B cell (primary cell): Measurements from ENCODE around the gene COL5A3. TPM values are rescaled to one million over a fixed set of nuclear protein-coding genes. Genes with fewer than 3 reads are reported as not detected.
"Not testable (repeated sequence)": the region's sequence is repeated elsewhere in the genome, so short reads cannot be mapped to it uniquely, and the experiment has no call there.

Experiments
- ATAC-seq: fragments of 200-7000 bp; cut with Tn5 transposase; one replicate; pipeline ENCODE4 v1.10.0; 2021; ENCODE audit warnings: low read depth, mild to moderate bottlenecking, moderate number of reproducible peaks, moderate library complexity
- CTCF ChIA-PET: fragments of 350-600 bp; sonication (Branson Sonifier 250); formaldehyde crosslinking; loops from one replicate; lab custom pipeline; 2021; ENCODE audit warnings: antibody characterized with exemption, inconsistent platforms; lab: Charles Lee
- POLR2A ChIA-PET: fragments of 350-600 bp; sonication (Branson Sonifier 250); formaldehyde crosslinking; loops from one replicate; lab custom pipeline; 2021; ENCODE audit warnings: antibody characterized with exemption; lab: Charles Lee
- DNase-seq: peaks from one replicate; pipeline ENCODE4 v3.0.0; 2013
- H2AFZ ChIP-seq: 2 replicates; pipeline ENCODE4 v1.6.1; 2012; ENCODE audit warnings: mild to moderate bottlenecking, low read depth, low read length; ENCODE audit not compliant: insufficient read depth, poor library complexity, severe bottlenecking
- H3K27ac ChIP-seq, 2 donors: 1 replicate in 1 of 2; 2 replicates in 1 of 2; pipeline ENCODE4 v1.5.1; 2012 to 2013; ENCODE audit warnings: low read length in 2 of 2, mild to moderate bottlenecking in 2 of 2, moderate library complexity in 1 of 2
- H3K27me3 ChIP-seq, 4 experiments: fragments of 200-600 bp in 1 of 4; sonication (generic) in 1 of 4; replicated peaks in 1 of 4; 1 replicate in 2 of 4; 2 replicates in 2 of 4; pipeline versions ENCODE4 v1.6.1 to v1.7.0; 2013 to 2016; ENCODE audit warnings: low read length in 3 of 4, mild to moderate bottlenecking in 2 of 4, mixed read lengths in 1 of 4, moderate library complexity in 1 of 4; ENCODE audit not compliant: insufficient read depth in 4 of 4, control insufficient read depth in 3 of 4; ENCODE audit errors: control extremely low read depth in 1 of 4
- H3K36me3 ChIP-seq, 2 experiments: replicated peaks in 1 of 2; 1 replicate in 1 of 2; 2 replicates in 1 of 2; pipeline versions ENCODE4 v1.6.1 to v1.7.1; 2013; ENCODE audit warnings: low read length in 1 of 2; ENCODE audit not compliant: insufficient read depth in 2 of 2, control insufficient read depth in 1 of 2; ENCODE audit errors: control extremely low read depth in 1 of 2, extremely low read depth in 1 of 2
- H3K4me1 ChIP-seq, 2 donors: fragments of 200-600 bp in 1 of 2; sonication (generic) in 1 of 2; 1 replicate in 1 of 2; 2 replicates in 1 of 2; pipeline versions ENCODE4 v1.5.1 to v1.6.1; 2013 to 2017; ENCODE audit warnings: low read length in 2 of 2; ENCODE audit not compliant: control insufficient read depth in 2 of 2, insufficient read depth in 2 of 2
- H3K4me2 ChIP-seq: replicated peaks from 2 replicates; pipeline ENCODE3; 2012; ENCODE audit warnings: mild to moderate bottlenecking, low read depth, low read length; ENCODE audit not compliant: poor library complexity, severe bottlenecking
- H3K4me3 ChIP-seq, 5 experiments: fragments of 200-600 bp in 1 of 5; sonication (generic) in 1 of 5; 1 replicate in 3 of 5; 2 replicates in 2 of 5; pipeline versions ENCODE4 v1.5.1 to v1.7.0; 2011 to 2016; ENCODE audit warnings: low read length in 4 of 5, mild to moderate bottlenecking in 4 of 5, low read depth in 2 of 5, control low read depth in 1 of 5, moderate library complexity in 1 of 5; ENCODE audit not compliant: insufficient read depth in 1 of 5; ENCODE audit errors: control extremely low read depth in 1 of 5, extremely low read depth in 1 of 5
- H3K79me2 ChIP-seq: fragments of 200-600 bp; sonication (generic); one replicate; pipeline ENCODE4 v1.6.0; 2016; ENCODE audit warnings: low read length; ENCODE audit not compliant: control insufficient read depth, insufficient read depth
- H3K9ac ChIP-seq: fragments of 200-600 bp; sonication (generic); 2 replicates; pipeline ENCODE4 v1.6.1; 2017; ENCODE audit warnings: mild to moderate bottlenecking, low read length, moderate library complexity
- H3K9me3 ChIP-seq, 3 donors: one replicate each; pipeline versions ENCODE4 v1.6.1 to v1.7.1; 2013; ENCODE audit warnings: low read length in 2 of 3; ENCODE audit not compliant: control insufficient read depth in 2 of 3, insufficient read depth in 1 of 3; ENCODE audit errors: control extremely low read depth in 1 of 3
- H4K20me1 ChIP-seq: 2 replicates; pipeline ENCODE4 v1.6.0; 2012; ENCODE audit warnings: mild to moderate bottlenecking, low read length; ENCODE audit not compliant: insufficient read depth, control insufficient read depth, poor library complexity, severe bottlenecking
- H3K27ac Mint-ChIP-seq: one replicate; pipeline ENCODE4 v1.8.0; 2021; ENCODE audit warnings: mixed read lengths
- H3K27me3 Mint-ChIP-seq: one replicate; pipeline ENCODE4 v1.8.0; 2021; ENCODE audit warnings: mixed read lengths
- H3K4me1 Mint-ChIP-seq: one replicate; pipeline ENCODE4 v1.8.0; 2021; ENCODE audit warnings: mixed read lengths
- H3K4me3 Mint-ChIP-seq: one replicate; pipeline ENCODE4 v1.8.0; 2021; ENCODE audit warnings: mixed read lengths
- H3K9me3 Mint-ChIP-seq: one replicate; pipeline ENCODE4 v1.8.0; 2022; ENCODE audit warnings: mixed read lengths; ENCODE audit not compliant: insufficient read depth
- EZH2 ChIP-seq: IDR thresholded peaks from 2 replicates; pipeline ENCODE4 v1.6.1; 2012; ENCODE audit warnings: borderline replicate concordance, low read depth, mild to moderate bottlenecking, moderate library complexity, low read length; ENCODE audit not compliant: insufficient read depth, poor library complexity, severe bottlenecking
- WGBS: methylation state at CpG from one replicate; pipeline ENCODE4 v1.1.5; 2013; ENCODE audit warnings: missing lambda C conversion rate; ENCODE audit not compliant: insufficient coverage; 5-methylcytosine and 5-hydroxymethylcytosine counted together
- intact Hi-C: fragments of 100-400 bp; cut with micrococcal nuclease; formaldehyde crosslinking; loops from one replicate; pipeline ENCODE4 v1.10.0; 2022
- polyA plus RNA-seq: library from polyadenylated mRNA; depleted of rRNA; stranded (reverse); fragments of >200 nt; gene quantifications from 2 replicates; pipeline ENCODE4 v1.2.3, GENCODE V29; 2012
- total RNA-seq, 2 donors: library from RNA; stranded (reverse); fragments of 120-200 nt in 1 of 2; gene quantifications; 1 replicate in 1 of 2; 2 replicates in 1 of 2; pipeline versions ENCODE4 v1.2.3 to v1.2.4, GENCODE V29; 2013 to 2022
- TF ChIP-seq, protein P1 (sequence below): fragments of 200-600 bp; IDR thresholded peaks from one replicate; pipeline ENCODE4 v1.8.0; 2022; ENCODE audit warnings: antibody characterized with exemption, mild to moderate bottlenecking

Gene COL5A3
- total and polyA plus RNA-seq, 2 donors (not counting 1 experiment from before 2014, with no cell fraction given) = 0.01 TPM; not detected in 1

- Histone ChIP-seq H3K9me3 (no peaks in the 10 kb centered on the region), H3K4me3 (no peak overlapping the region), H3K27me3 (no peaks in the 10 kb centered on the region), H2AFZ (no peak overlapping the region), H3K27ac (no peak overlapping the region), H3K9ac (no peak overlapping the region), H3K4me2 (no peak overlapping the region), H3K36me3 (no peaks in the 10 kb centered on the region), H3K4me1 (no peaks in the 10 kb centered on the region), H4K20me1 (no peaks in the 10 kb centered on the region), H3K79me2 (no peaks in the 10 kb centered on the region)
- Mint-ChIP-seq H3K27ac (no peak overlapping the region), H3K27me3 (peaks cover 17% of the 10 kb centered on the region), H3K4me1 (no peaks in the 10 kb centered on the region), H3K9me3 (no peaks in the 10 kb centered on the region), H3K4me3 (no peak overlapping the region)
- DNase-seq (no peak), ATAC-seq (no peak)
- ChIA-PET CTCF (no interaction called here), POLR2A (no interaction called here)
- intact Hi-C loops = no loop called here
- WGBS = 79% methylated on average over 5 of the region's 5 CpGs
- TF ChIP-seq, protein P1, sequence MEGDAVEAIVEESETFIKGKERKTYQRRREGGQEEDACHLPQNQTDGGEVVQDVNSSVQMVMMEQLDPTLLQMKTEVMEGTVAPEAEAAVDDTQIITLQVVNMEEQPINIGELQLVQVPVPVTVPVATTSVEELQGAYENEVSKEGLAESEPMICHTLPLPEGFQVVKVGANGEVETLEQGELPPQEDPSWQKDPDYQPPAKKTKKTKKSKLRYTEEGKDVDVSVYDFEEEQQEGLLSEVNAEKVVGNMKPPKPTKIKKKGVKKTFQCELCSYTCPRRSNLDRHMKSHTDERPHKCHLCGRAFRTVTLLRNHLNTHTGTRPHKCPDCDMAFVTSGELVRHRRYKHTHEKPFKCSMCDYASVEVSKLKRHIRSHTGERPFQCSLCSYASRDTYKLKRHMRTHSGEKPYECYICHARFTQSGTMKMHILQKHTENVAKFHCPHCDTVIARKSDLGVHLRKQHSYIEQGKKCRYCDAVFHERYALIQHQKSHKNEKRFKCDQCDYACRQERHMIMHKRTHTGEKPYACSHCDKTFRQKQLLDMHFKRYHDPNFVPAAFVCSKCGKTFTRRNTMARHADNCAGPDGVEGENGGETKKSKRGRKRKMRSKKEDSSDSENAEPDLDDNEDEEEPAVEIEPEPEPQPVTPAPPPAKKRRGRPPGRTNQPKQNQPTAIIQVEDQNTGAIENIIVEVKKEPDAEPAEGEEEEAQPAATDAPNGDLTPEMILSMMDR = no peak
- TF ChIP-seq EZH2 = no peak
These were observed 58.0 kb downstream of the COL5A3 start for GRCh38 chr19:9952276-9952675.

GRCh38 chr19:9947441-9947840 is 62.9 kb downstream of the COL5A3 start:
- POLR2A ChIA-PET = no interaction called here
- no peak for TF ChIP-seq EZH2
- TF ChIP-seq, protein P1 = no peak
- no peaks in the 10 kb centered on the region for H3K36me3 ChIP-seq

DNA sequence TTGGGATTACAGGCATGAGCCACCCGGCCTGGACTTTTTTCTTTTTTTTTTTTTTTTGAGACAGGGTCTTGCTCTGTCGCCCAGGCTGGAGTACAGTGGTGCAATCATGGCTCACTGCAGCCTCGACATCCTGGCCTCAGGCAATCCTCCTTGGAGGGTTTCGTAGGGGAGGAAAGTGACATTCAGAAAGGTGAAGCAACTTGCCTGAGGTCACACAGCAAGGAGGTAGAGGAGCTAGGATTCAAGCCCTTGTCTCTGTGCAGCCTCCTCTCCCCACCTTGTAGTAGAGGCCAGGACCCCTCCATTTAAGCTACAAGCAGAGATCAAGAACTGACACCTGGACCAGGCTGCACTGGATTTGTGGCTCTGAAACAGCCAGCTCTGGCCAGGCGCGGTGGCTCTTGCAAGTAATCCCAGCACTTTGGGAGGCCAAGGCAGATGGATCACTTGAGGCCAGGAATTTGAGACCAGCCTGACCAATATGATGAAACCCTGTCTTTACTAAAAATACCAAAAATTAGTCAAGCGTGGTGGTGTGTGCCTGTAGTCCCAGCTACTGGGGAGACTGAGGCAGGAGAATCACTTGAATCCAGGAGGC is 63.7 kb downstream of the COL5A3 start:
- H3K4me3 ChIP-seq, H3K9me3 Mint-ChIP-seq, H3K4me2 ChIP-seq, H3K4me3 Mint-ChIP-seq, H3K36me3 ChIP-seq, H3K79me2 ChIP-seq, POLR2A ChIA-PET, H3K4me1 ChIP-seq, H3K4me1 Mint-ChIP-seq, H4K20me1 ChIP-seq, H3K9ac ChIP-seq, H3K27ac Mint-ChIP-seq, H3K27me3 ChIP-seq, DNase-seq, intact Hi-C loops, H2AFZ ChIP-seq, ATAC-seq, H3K27ac ChIP-seq: not testable (repeated sequence)
- peaks cover 2 to 15% (median 7%) of the 10 kb centered on the region in 3 donors for H3K9me3 ChIP-seq
- H3K27me3 Mint-ChIP-seq = peaks cover 29% of the 10 kb centered on the region
- 85% methylated on average over 5 of the region's 7 CpGs for WGBS
- CTCF ChIA-PET = interaction anchor here (1.4 kb wide), 1 partner anchor 81 kb away, joined by 3 read pairs; no protein-coding TSS in a partner anchor

More at GRCh38 chr19:9947441-9947840, 62.9 kb downstream of the COL5A3 start:
- Mint-ChIP-seq H3K27me3 (peaks cover 21% of the 10 kb centered on the region), H3K4me3 (no peak overlapping the region), H3K9me3 (no peaks in the 10 kb centered on the region), H3K27ac (no peak overlapping the region), H3K4me1 (peaks cover 2% of the 10 kb centered on the region)
- H3K27me3 ChIP-seq = peaks cover 0 to 2% (median 0%) of the 10 kb centered on the region in 4 experiments
- H3K4me2 ChIP-seq = no peak overlapping the region
- ATAC-seq (no peak), DNase-seq (no peak)
- no peak overlapping the region for H3K27ac ChIP-seq
- no peaks in the 10 kb centered on the region for H3K4me1 ChIP-seq
- H3K9ac ChIP-seq = no peak overlapping the region
- intact Hi-C loops = no loop called here
- H3K79me2 ChIP-seq = no peaks in the 10 kb centered on the region
- no peak overlapping the region for H3K4me3 ChIP-seq
- CTCF ChIA-PET = no interaction called here
- WGBS = 83% methylated on average over 2 of the region's 4 CpGs
- H4K20me1 ChIP-seq = no peaks in the 10 kb centered on the region
- H2AFZ ChIP-seq = no peak overlapping the region
- peaks cover 0 to 12% (median 0%) of the 10 kb centered on the region in 3 donors for H3K9me3 ChIP-seq
